Measurements from ENCODE around the gene TPCN1. TPM values are rescaled to one million over a fixed set of nuclear protein-coding genes. Genes with fewer than 3 reads are reported as not detected.
A peak's percentile ranks its signal among the peaks of the same experiment; 100 is the strongest.

The TPCN1 gene
- total RNA-seq, 1 experiment from 2014 or later, result 29.7 TPM

DNA sequence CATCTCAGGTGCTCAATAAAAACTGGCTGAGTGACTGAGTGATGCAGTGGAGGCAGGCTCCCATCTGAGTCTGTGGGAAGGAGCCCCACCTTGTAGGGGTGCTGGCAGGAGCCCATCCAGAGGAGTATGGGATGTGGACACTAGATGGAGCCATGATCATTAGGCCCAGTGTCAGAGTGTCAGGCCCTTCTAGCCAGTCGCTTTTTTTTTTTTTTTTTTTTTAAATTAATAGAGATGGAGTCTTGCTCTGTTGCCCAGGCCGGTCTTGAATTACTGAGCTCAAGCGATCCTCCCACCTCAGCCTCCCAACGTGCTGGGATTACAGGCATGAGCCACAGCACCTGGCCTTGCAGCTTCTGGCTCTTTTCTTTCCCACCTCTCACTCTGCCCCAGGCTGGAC, 24.3 kb upstream of the TPCN1 start:
- DNase-seq (ENCODE audit: low read depth, low spot score) (peak; percentile 63), ATAC-seq (peak; percentile 88)
- POLR2A ChIA-PET, result no interaction called here
- Histone ChIP-seq H3K4me1 (ENCODE audit: control insufficient read depth in 1 of 2, insufficient read depth in 2 of 2, low read length in 2 of 2) (peaks cover 29 to 44% of the 10 kb centered on the region in 2 experiments), H3K9me2 (ENCODE audit: insufficient read depth) (no peaks in the 10 kb centered on the region), H3K27me3 (ENCODE audit: insufficient read depth, low read length) (no peaks in the 10 kb centered on the region), H3K27ac (ENCODE audit: low read depth, low read length) (no peak overlapping the region), H2AFZ (ENCODE audit: low read depth, low read length, poor library complexity, severe bottlenecking) (no peak overlapping the region), H3K4me2 (ENCODE audit: low read length) (no peak overlapping the region), H3K79me2 (ENCODE audit: insufficient read depth, low read length) (no peaks in the 10 kb centered on the region), H3K4me3 (replicated peaks in 1 of 2; ENCODE audit: low read depth in 1 of 2, low read length in 2 of 2) (no peak overlapping the region), H3K9me3 (ENCODE audit: control insufficient read depth in 1 of 2, insufficient read depth in 1 of 2, low read depth in 1 of 2, low read length in 2 of 2) (no peaks in the 10 kb centered on the region), H4K20me1 (ENCODE audit: insufficient read depth) (no peaks in the 10 kb centered on the region), H3K36me3 (ENCODE audit: control insufficient read depth in 1 of 2, insufficient read depth in 2 of 2, low read length in 2 of 2) (peaks cover 2 to 4% of the 10 kb centered on the region in 2 experiments; a peak in 2 of 4 replicates), H3K9ac (ENCODE audit: low read length) (no peak overlapping the region)
- no TSS peak for BruUV-seq (replicated peaks)
- RAD21 ChIA-PET (ENCODE audit: low non-redundant PET in 1 of 2, low total read pairs in 2 of 2, uncharacterized antibody in 2 of 2, unreplicated experiment in 2 of 2), result interaction anchor here in 1 of 2 experiments (0.7 kb wide), 1 partner anchor 21 kb away, joined by 7 read pairs; no protein-coding TSS in a partner anchor
- intact Hi-C loops (cut with micrococcal nuclease), result loop anchor here (2.0 to 10.0 kb wide), 3 partner anchors 100 to 228 kb away; partner anchors contain the start of gene SLC8B1
- CTCF ChIA-PET, result interaction anchor here (0.6 to 0.7 kb wide), 5 partner anchors 9 to 228 kb away, joined by 3 to 5 read pairs (median 3); no protein-coding TSS in a partner anchor
- TF ChIP-seq JUND (IDR thresholded peaks at IDR 0.05) (no peak), EGR1 (IDR thresholded peaks at IDR 0.05; ENCODE audit: low read depth) (no peak), SRF (IDR thresholded peaks at IDR 0.05; ENCODE audit: low read depth) (no peak), CEBPB (IDR thresholded peaks at IDR 0.05; ENCODE audit: low read depth) (no peak), TCF7L2 (IDR thresholded peaks at IDR 0.05; ENCODE audit: borderline replicate concordance, extremely low read depth, insufficient read depth, insufficient read length) (no peak), ATF3 (IDR thresholded peaks at IDR 0.05) (no peak), POLR2A (IDR thresholded peaks at IDR 0.05; ENCODE audit: borderline replicate concordance, extremely low read depth, insufficient read depth, insufficient read length) (no peak), SIN3A (IDR thresholded peaks at IDR 0.05; ENCODE audit: low read depth) (no peak), FOSL1 (IDR thresholded peaks at IDR 0.05; ENCODE audit: low read depth) (no peak), ZFX (IDR thresholded peaks at IDR 0.05) (no peak), CBX3 (IDR thresholded peaks at IDR 0.05; ENCODE audit: low read depth) (0 out of 2 replicates have a peak, but pooled peaks have one; percentile 22), SP1 (IDR thresholded peaks at IDR 0.05; ENCODE audit: low read depth) (no peak), MAX (IDR thresholded peaks at IDR 0.05) (no peak), ELF1 (IDR thresholded peaks at IDR 0.05; ENCODE audit: borderline replicate concordance, low read depth) (no peak), CTCF (IDR thresholded peaks at IDR 0.05 in 2 of 3, conservative IDR thresholded peaks at IDR 0.05 in 1 of 3; ENCODE audit: borderline replicate concordance in 1 of 3, insufficient read depth in 1 of 3, low read depth in 2 of 3, low read length in 2 of 3) (peak; percentile 64 to 76 (median 73)), REST (IDR thresholded peaks at IDR 0.05; ENCODE audit: low read depth) (no peak), ZNF274 (IDR thresholded peaks at IDR 0.05; ENCODE audit: low read depth, low read length) (no peak), EZH2phosphoT487 (IDR thresholded peaks at IDR 0.05; ENCODE audit: borderline replicate concordance) (no peak), POLR2AphosphoS5 (IDR thresholded peaks at IDR 0.05; ENCODE audit: low read depth, low read length) (peak; percentile 42; the same call in 1 of the 2 replicates), RAD21 (IDR thresholded peaks at IDR 0.05; ENCODE audit: low read depth) (peak; percentile 90)
- TF ChIP-seq, protein P1, sequence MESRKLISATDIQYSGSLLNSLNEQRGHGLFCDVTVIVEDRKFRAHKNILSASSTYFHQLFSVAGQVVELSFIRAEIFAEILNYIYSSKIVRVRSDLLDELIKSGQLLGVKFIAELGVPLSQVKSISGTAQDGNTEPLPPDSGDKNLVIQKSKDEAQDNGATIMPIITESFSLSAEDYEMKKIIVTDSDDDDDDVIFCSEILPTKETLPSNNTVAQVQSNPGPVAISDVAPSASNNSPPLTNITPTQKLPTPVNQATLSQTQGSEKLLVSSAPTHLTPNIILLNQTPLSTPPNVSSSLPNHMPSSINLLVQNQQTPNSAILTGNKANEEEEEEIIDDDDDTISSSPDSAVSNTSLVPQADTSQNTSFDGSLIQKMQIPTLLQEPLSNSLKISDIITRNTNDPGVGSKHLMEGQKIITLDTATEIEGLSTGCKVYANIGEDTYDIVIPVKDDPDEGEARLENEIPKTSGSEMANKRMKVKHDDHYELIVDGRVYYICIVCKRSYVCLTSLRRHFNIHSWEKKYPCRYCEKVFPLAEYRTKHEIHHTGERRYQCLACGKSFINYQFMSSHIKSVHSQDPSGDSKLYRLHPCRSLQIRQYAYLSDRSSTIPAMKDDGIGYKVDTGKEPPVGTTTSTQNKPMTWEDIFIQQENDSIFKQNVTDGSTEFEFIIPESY (IDR thresholded peaks at IDR 0.05; ENCODE audit: extremely low read depth, insufficient replicate concordance, low read length), result no peak

Measured in HCT116 (cell line).